Naive thymus-derived CD4-positive, alpha-beta T cell (primary cell): ENCODE measurements around the gene C4BPA. TPM values are rescaled to one million over a fixed set of nuclear protein-coding genes. Genes with fewer than 3 reads are reported as not detected.

Experiments
- ATAC-seq: fragments of 150-1000 bp; cut with Tn5 transposase; 2 replicates; pipeline ENCODE4 v1.10.0; 2021; ENCODE audit warnings: mild to moderate bottlenecking, moderate library complexity
- CTCF ChIA-PET: fragments of 350-600 bp; sonication (Branson Sonifier 250); formaldehyde crosslinking; loops from one replicate; lab custom pipeline; 2021; ENCODE audit warnings: antibody characterized with exemption; lab: Charles Lee
- POLR2A ChIA-PET: fragments of 350-600 bp; sonication (Branson Sonifier 250); formaldehyde crosslinking; loops from one replicate; lab custom pipeline; 2021; ENCODE audit warnings: antibody characterized with exemption, inconsistent platforms; lab: Charles Lee
- DNase-seq, 9 donors: peaks; one replicate each; pipeline versions ENCODE4 v3.0.0 to v3.0.0-alpha.2; 2020 to 2022; ENCODE audit warnings: mixed read lengths in 1 of 9
- H3K27ac ChIP-seq: one replicate; pipeline ENCODE4 v1.7.0; 2013; ENCODE audit warnings: mild to moderate bottlenecking, low read depth, low read length, moderate library complexity
- H3K27me3 ChIP-seq, 2 donors: one replicate each; pipeline ENCODE4 v1.7.0; 2013; ENCODE audit warnings: low read length in 2 of 2, mild to moderate bottlenecking in 2 of 2, moderate library complexity in 2 of 2; ENCODE audit not compliant: control insufficient read depth in 2 of 2, insufficient read depth in 2 of 2
- H3K36me3 ChIP-seq, 3 experiments: 1 replicate in 2 of 3; 2 replicates in 1 of 3; pipeline ENCODE4 v1.7.0; 2013; ENCODE audit warnings: low read length in 3 of 3, mild to moderate bottlenecking in 3 of 3, moderate library complexity in 1 of 3; ENCODE audit not compliant: insufficient read depth in 3 of 3, control insufficient read depth in 2 of 3
- H3K4me1 ChIP-seq, 2 donors: one replicate each; pipeline ENCODE4 v1.7.0; 2013; ENCODE audit warnings: low read length in 2 of 2, mild to moderate bottlenecking in 2 of 2, moderate library complexity in 1 of 2; ENCODE audit not compliant: control insufficient read depth in 2 of 2, insufficient read depth in 2 of 2
- H3K4me3 ChIP-seq: 2 replicates; pipeline ENCODE4 v1.7.0; 2013; ENCODE audit warnings: mild to moderate bottlenecking, low read length
- H3K9me3 ChIP-seq, 3 experiments: 1 replicate in 2 of 3; 2 replicates in 1 of 3; pipeline ENCODE4 v1.7.0; 2013; ENCODE audit warnings: low read length in 3 of 3; ENCODE audit not compliant: control insufficient read depth in 2 of 3
- H3K27ac Mint-ChIP-seq, 9 donors: one replicate each; pipeline ENCODE4 v1.8.0; 2020 to 2022; ENCODE audit warnings: mixed read lengths in 9 of 9, mild to moderate bottlenecking in 8 of 9, moderate library complexity in 5 of 9, inconsistent platforms in 2 of 9
- H3K27me3 Mint-ChIP-seq, 5 donors: one replicate each; pipeline ENCODE4 v1.8.0; 2021 to 2022; ENCODE audit warnings: mixed read lengths in 5 of 5, mild to moderate bottlenecking in 1 of 5
- H3K36me3 Mint-ChIP-seq, 5 donors: one replicate each; pipeline ENCODE4 v1.8.0; 2020 to 2022; ENCODE audit warnings: mixed read lengths in 5 of 5, mild to moderate bottlenecking in 3 of 5, inconsistent platforms in 1 of 5
- H3K4me1 Mint-ChIP-seq, 7 donors: one replicate each; pipeline ENCODE4 v1.8.0; 2020 to 2022; ENCODE audit warnings: mixed read lengths in 7 of 7, mild to moderate bottlenecking in 3 of 7, inconsistent platforms in 1 of 7
- H3K4me3 Mint-ChIP-seq, 10 donors: one replicate each; pipeline ENCODE4 v1.8.0; 2020 to 2022; ENCODE audit warnings: mild to moderate bottlenecking in 10 of 10, mixed read lengths in 10 of 10, moderate library complexity in 6 of 10, inconsistent platforms in 2 of 10
- H3K9me3 Mint-ChIP-seq, 11 donors: one replicate each; pipeline ENCODE4 v1.8.0; 2020 to 2022; ENCODE audit warnings: mixed read lengths in 11 of 11, mild to moderate bottlenecking in 4 of 11, inconsistent platforms in 1 of 11, moderate library complexity in 1 of 11
- intact Hi-C, 2 donors: fragments of 100-400 bp; cut with micrococcal nuclease; formaldehyde crosslinking; loops; one replicate each; pipeline ENCODE4 v1.15.1; 2023
- polyA plus RNA-seq, 2 donors: library from polyadenylated mRNA; unstranded; fragments of 300-500 nt; fragmentation: Illumina TruSeq; gene quantifications; one replicate each; pipeline ENCODE4 v1.2.3, GENCODE V29; 2021
- total RNA-seq, 6 experiments: library from RNA in 5 of 6; stranded (reverse) in 5 of 6; gene quantifications; 1 replicate in 5 of 6; 2 replicates in 1 of 6; pipeline ENCODE4 v1.2.3 and lab custom pipeline; 2021 to 2026

C4BPA gene
- total RNA-seq, result not detected
- not detected for polyA plus RNA-seq
- not detected for total RNA-seq (lab: John Stamatoyannopoulos, UW)

- Mint-ChIP-seq H3K4me3 (no peak within 1 kb of the TSS), H3K9me3 (peaks cover 0 to 7% (median 0%) of the 10 kb centered on the region in 11 donors), H3K36me3 (peaks cover 0 to 13% (median 0%) of the 10 kb centered on the region in 5 donors), H3K4me1 (no peaks in the 10 kb centered on the region), H3K27me3 (peaks cover 0 to 19% (median 5%) of the 10 kb centered on the region in 5 donors), H3K27ac (no peak within 1 kb of the TSS)
- no peak within 1 kb of the TSS for H3K27ac ChIP-seq
- intact Hi-C loops, result no loop called here
- POLR2A ChIA-PET, result interaction anchor here (0.5 kb wide), 1 partner anchor 392 kb away, joined by 3 read pairs; the partner anchor contains the start of gene CR1
- no peaks in the 10 kb centered on the region for H3K27me3 ChIP-seq
- H3K4me1 ChIP-seq, result no peaks in the 10 kb centered on the region
- no peaks in the 10 kb centered on the region for H3K9me3 ChIP-seq
- H3K36me3 ChIP-seq, result no peaks in the 10 kb centered on the region
- no peak within 1 kb of the TSS for H3K4me3 ChIP-seq
- no peak for DNase-seq
- CTCF ChIA-PET, result no interaction called here
- no peak for ATAC-seq
Observed at GRCh38 chr1:207103892-207104373, at the start of gene C4BPA. Gene C4BPA (plus strand): TSS chr1:207104233. CDS start chr1:207113026, 8,793 bp downstream.

- peaks cover 7 to 12% of the 10 kb centered on the region in 2 donors for H3K4me1 ChIP-seq
- no peak overlapping the region for H3K4me3 ChIP-seq
- peak overlapping the region in 8 of 10 donors; percentile 46 to 100 (median 98) for H3K4me3 Mint-ChIP-seq
- H3K9me3 Mint-ChIP-seq, result peaks cover 0 to 2% (median 0%) of the 10 kb centered on the region in 11 donors
- ATAC-seq, result no peak
- H3K36me3 Mint-ChIP-seq, result peaks cover 0 to 3% (median 0%) of the 10 kb centered on the region in 5 donors
- H3K27ac ChIP-seq, result no peak overlapping the region
- CTCF ChIA-PET, result interaction anchor here (0.6 kb wide), 2 partner anchors 11 to 37 kb away, joined by 3 to 4 read pairs; no protein-coding TSS in a partner anchor
- H3K4me1 Mint-ChIP-seq, result peaks cover 19 to 52% (median 39%) of the 10 kb centered on the region in 7 donors
- no peaks in the 10 kb centered on the region for H3K27me3 ChIP-seq
- DNase-seq, result no peak
- H3K27me3 Mint-ChIP-seq, result peaks cover 0 to 12% (median 0%) of the 10 kb centered on the region in 5 donors
- POLR2A ChIA-PET, result interaction anchor here (1.3 kb wide), 1 partner anchor 8 kb away, joined by 6 read pairs; no protein-coding TSS in a partner anchor
- H3K36me3 ChIP-seq, result peaks cover 0 to 6% (median 0%) of the 10 kb centered on the region in 3 experiments
- intact Hi-C loops, result loop anchor here (5.0 kb wide), 5 partner anchors 132 to 818 kb away; partner anchors contain the start of gene FCMR (in 2 of the 2)
- peak overlapping the region in 8 of 9 donors; percentile 28 to 97 (median 72) for H3K27ac Mint-ChIP-seq
- H3K9me3 ChIP-seq, result no peaks in the 10 kb centered on the region
Observed at GRCh38 chr1:207054491-207054890, 49.5 kb upstream of the C4BPA start.

DNA sequence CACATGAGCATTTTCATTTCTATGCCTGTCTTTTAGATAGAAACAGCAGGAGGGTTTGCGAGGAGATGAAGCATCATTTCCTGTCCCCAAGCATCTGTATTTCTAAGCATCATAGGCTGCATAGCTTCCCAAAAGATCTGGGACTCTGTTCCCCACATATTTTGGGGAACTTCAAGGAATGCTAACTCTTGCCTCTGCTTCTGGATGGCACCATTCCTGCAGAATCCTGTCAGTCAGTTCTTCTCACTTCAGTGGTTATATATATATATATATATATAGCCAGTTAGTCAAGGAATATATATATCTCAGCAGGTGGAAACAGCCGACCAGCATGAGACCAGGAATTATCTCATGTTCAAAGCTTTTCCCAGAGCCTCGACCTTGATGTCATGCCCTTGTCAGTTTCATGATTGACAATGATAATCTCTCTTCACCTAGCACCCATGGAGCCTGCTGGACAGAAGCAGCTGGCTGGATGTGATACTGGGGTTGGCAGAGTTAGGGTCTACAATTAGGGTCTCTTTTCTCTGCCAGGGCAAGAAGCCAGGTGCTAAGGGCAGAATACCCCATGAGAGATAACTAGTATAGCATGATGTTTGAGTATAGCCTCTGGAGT, 48.5 kb upstream of the C4BPA start:
- H3K36me3 Mint-ChIP-seq, result no peaks in the 10 kb centered on the region
- Histone ChIP-seq H3K9me3 (no peaks in the 10 kb centered on the region), H3K4me1 (peaks cover 4 to 12% of the 10 kb centered on the region in 2 donors), H3K27me3 (no peaks in the 10 kb centered on the region), H3K27ac (no peak overlapping the region), H3K36me3 (peaks cover 0 to 4% (median 0%) of the 10 kb centered on the region in 3 experiments), H3K4me3 (no peak overlapping the region)
- peaks cover 0 to 12% (median 0%) of the 10 kb centered on the region in 5 donors for H3K27me3 Mint-ChIP-seq
- CTCF ChIA-PET, result interaction anchor here (0.6 to 1.7 kb wide), 3 partner anchors 29 to 361 kb away, joined by 3 to 7 read pairs (median 5); no protein-coding TSS in a partner anchor
- peak overlapping the region in 1 of 10 donors; percentile 99 for H3K4me3 Mint-ChIP-seq
- DNase-seq (no peak), ATAC-seq (no peak)
- H3K9me3 Mint-ChIP-seq, result peaks cover 0 to 2% (median 0%) of the 10 kb centered on the region in 11 donors
- POLR2A ChIA-PET, result interaction anchor here (0.8 to 1.3 kb wide), 2 partner anchors 9 to 15 kb away, joined by 3 to 6 read pairs; no protein-coding TSS in a partner anchor
- H3K27ac Mint-ChIP-seq, result peak overlapping the region in 4 of 9 donors; percentile 36 to 97 (median 74)
- peaks cover 15 to 45% (median 34%) of the 10 kb centered on the region in 7 donors for H3K4me1 Mint-ChIP-seq
- intact Hi-C loops, result no loop called here

DNA sequence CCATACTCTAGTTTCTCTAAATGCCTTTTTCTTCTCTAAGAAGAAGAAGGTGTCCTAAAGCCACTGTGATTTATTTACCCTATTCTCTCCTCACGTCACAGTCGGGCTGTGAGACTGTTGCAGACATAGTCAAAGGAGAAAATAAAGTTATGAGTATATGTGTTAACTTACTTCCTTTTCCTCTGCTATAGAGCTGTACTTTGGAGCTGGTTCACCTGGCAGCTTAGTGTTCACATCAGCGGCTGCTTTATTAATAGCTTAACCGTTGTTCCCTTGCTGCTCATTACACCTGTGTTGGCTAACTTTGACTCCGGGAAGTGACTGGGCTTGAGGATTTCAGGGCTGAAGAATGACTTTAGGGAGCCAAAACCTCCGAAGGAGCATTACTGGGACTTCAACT, 47.4 kb upstream of the C4BPA start:
- H3K4me3 Mint-ChIP-seq, result no peak overlapping the region
- peak overlapping the region in 2 of 9 donors; percentile 3 to 11 for H3K27ac Mint-ChIP-seq
- H3K4me1 Mint-ChIP-seq, result peaks cover 13 to 36% (median 25%) of the 10 kb centered on the region in 7 donors
- H3K27me3 Mint-ChIP-seq, result peaks cover 0 to 12% (median 0%) of the 10 kb centered on the region in 5 donors
- no peaks in the 10 kb centered on the region for H3K27me3 ChIP-seq
- ChIA-PET CTCF (interaction anchor here (0.9 to 1.7 kb wide), 2 partner anchors 11 to 28 kb away, joined by 3 to 5 read pairs; no protein-coding TSS in a partner anchor), POLR2A (no interaction called here)
- no peak for ATAC-seq
- no peak overlapping the region for H3K27ac ChIP-seq
- H3K9me3 ChIP-seq, result no peaks in the 10 kb centered on the region
- H3K9me3 Mint-ChIP-seq, result peaks cover 0 to 2% (median 0%) of the 10 kb centered on the region in 11 donors
- no peaks in the 10 kb centered on the region for H3K36me3 ChIP-seq
- H3K4me3 ChIP-seq, result no peak overlapping the region
- intact Hi-C loops, result no loop called here
- H3K4me1 ChIP-seq, result peaks cover 0 to 5% of the 10 kb centered on the region in 2 donors
- DNase-seq, result no peak
- peaks cover 0 to 6% (median 0%) of the 10 kb centered on the region in 5 donors for H3K36me3 Mint-ChIP-seq

DNA sequence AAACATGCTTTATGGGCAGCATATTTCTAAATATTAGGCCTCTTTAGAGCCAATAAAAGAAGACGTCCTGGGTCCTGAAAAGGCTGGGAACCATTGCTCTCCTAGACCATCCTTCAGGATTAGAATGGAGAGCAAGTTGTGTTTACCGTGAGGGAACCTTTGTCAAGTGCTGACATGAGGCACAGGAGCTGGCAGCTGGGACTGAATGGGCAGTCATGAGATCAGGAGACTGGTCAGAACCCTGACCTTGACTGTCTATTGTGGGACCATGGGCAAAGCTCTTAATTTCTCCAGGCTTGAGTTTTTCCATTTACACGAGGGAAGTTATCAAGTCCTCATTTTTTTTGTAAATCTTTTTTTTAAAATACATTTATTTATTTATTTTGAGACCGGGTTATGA, 45.8 kb upstream of the C4BPA start:
- ChIA-PET CTCF (interaction anchor here (1.3 kb wide), 1 partner anchor 13 kb away, joined by 4 read pairs; no protein-coding TSS in a partner anchor), POLR2A (no interaction called here)
- Mint-ChIP-seq H3K27ac (no peak overlapping the region), H3K9me3 (no peaks in the 10 kb centered on the region), H3K27me3 (peaks cover 0 to 9% (median 0%) of the 10 kb centered on the region in 5 donors), H3K36me3 (peaks cover 3 to 22% (median 11%) of the 10 kb centered on the region in 5 donors), H3K4me1 (peaks cover 8 to 23% (median 11%) of the 10 kb centered on the region in 7 donors), H3K4me3 (no peak overlapping the region)
- H3K27me3 ChIP-seq, result no peaks in the 10 kb centered on the region
- peaks cover 0 to 12% (median 0%) of the 10 kb centered on the region in 3 experiments for H3K36me3 ChIP-seq
- intact Hi-C loops, result no loop called here
- ATAC-seq (no peak), DNase-seq (no peak)
- H3K27ac ChIP-seq, result no peak overlapping the region
- no peaks in the 10 kb centered on the region for H3K9me3 ChIP-seq
- H3K4me1 ChIP-seq, result peaks cover 0 to 4% of the 10 kb centered on the region in 2 donors
- H3K4me3 ChIP-seq, result no peak overlapping the region
